Measurements from ENCODE around the gene ZKSCAN2. TPM values are rescaled to one million over a fixed set of nuclear protein-coding genes. Genes with fewer than 3 reads are reported as not detected.

Gene ZKSCAN2
- total and polyA plus RNA-seq, 4 donors = 0.47 to 3.4 (median 1.7) TPM

DNA sequence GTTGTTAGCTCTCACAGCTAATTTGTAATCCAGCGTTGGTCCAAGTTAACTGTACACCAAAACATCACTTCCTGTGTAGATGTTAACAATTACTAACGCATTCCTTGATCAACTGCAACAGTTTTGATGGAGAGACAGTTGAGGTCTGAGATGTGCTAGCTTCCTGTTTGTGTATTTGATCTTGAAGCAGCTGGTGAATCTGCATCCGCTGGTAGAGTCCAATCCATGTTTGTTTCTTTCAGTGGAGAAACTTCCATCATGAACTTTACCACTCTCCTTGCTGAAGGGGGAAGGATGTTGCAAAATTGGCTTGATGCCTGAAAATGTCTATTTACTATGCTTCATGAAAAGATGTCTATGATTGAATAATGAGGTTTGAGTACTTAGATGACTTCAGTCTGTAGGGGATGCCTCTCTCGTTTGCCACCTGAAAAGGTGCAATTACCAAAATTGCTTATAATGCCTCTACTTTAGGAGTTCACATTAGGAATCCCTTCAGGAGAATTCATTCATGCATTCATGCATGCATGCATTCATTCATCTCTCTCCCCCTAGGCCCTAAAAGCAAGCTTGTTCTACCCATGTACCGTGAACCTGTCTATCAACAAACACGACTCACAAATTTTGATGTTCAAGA is 39.6 kb upstream of the ZKSCAN2 start:
- Histone ChIP-seq H3K36me3 (ENCODE audit: control insufficient read depth in 4 of 4, insufficient read depth in 3 of 4, low read depth in 1 of 4, low read length in 3 of 4) (no peaks in the 10 kb centered on the region), H3K4me1 (ENCODE audit: control insufficient read depth in 4 of 4, insufficient read depth in 4 of 4, low read length in 3 of 4) (peaks cover 0 to 5% (median 4%) of the 10 kb centered on the region in 4 donors), H3K4me3 (ENCODE audit: low read depth in 1 of 3, low read length in 3 of 3) (no peak overlapping the region), H3K9ac (ENCODE audit: low read depth in 1 of 2, low read length in 2 of 2) (no peak overlapping the region), H3K9me3 (ENCODE audit: control insufficient read depth in 4 of 4, low read length in 3 of 4) (no peaks in the 10 kb centered on the region), H3K27me3 (ENCODE audit: control insufficient read depth in 4 of 4, insufficient read depth in 4 of 4, low read length in 3 of 4) (peaks cover 0 to 4% (median 0%) of the 10 kb centered on the region in 4 donors), H3K27ac (ENCODE audit: low read depth in 1 of 2, low read length in 2 of 2) (no peak overlapping the region)
- DNase-seq (ENCODE audit: low spot score) = no peak
- TF ChIP-seq, protein P1, sequence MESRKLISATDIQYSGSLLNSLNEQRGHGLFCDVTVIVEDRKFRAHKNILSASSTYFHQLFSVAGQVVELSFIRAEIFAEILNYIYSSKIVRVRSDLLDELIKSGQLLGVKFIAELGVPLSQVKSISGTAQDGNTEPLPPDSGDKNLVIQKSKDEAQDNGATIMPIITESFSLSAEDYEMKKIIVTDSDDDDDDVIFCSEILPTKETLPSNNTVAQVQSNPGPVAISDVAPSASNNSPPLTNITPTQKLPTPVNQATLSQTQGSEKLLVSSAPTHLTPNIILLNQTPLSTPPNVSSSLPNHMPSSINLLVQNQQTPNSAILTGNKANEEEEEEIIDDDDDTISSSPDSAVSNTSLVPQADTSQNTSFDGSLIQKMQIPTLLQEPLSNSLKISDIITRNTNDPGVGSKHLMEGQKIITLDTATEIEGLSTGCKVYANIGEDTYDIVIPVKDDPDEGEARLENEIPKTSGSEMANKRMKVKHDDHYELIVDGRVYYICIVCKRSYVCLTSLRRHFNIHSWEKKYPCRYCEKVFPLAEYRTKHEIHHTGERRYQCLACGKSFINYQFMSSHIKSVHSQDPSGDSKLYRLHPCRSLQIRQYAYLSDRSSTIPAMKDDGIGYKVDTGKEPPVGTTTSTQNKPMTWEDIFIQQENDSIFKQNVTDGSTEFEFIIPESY (IDR thresholded peaks at IDR 0.05) = no peak
- WGBS = 78% methylated on average over 6 of the region's 6 CpGs

DNA sequence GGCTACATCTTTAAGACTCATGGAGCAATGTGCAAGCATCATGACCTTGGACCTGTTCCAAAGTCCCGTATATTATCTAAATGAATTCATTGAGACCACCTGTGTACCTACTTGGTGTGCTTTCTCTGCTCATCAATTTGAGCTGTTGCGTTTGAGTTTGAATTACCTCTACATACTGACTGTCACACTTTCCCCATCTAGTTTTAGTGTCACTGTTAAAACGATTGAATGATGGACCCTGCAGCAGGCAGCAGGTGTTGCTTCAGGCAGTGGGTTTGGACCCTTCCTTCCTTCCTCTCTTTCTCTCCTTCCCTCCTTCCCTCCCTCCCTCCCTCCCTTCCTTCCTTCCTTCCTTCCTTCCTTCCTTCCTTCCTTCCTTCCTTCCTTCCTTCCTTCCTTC is 33.9 kb upstream of the ZKSCAN2 start:
- WGBS = 53% methylated on average over 3 of the region's 3 CpGs

More for the DNA sequence above, 33.9 kb upstream of the ZKSCAN2 start:
- Histone ChIP-seq H3K27ac (ENCODE audit: low read depth in 1 of 2, low read length in 2 of 2) (no peak overlapping the region), H3K9ac (ENCODE audit: low read depth in 1 of 2, low read length in 2 of 2) (no peak overlapping the region), H3K4me1 (ENCODE audit: control insufficient read depth in 4 of 4, insufficient read depth in 4 of 4, low read length in 3 of 4) (no peaks in the 10 kb centered on the region), H3K4me3 (ENCODE audit: low read depth in 1 of 3, low read length in 3 of 3) (no peak overlapping the region), H3K9me3 (ENCODE audit: control insufficient read depth in 4 of 4, low read length in 3 of 4) (no peaks in the 10 kb centered on the region), H3K36me3 (ENCODE audit: control insufficient read depth in 4 of 4, insufficient read depth in 3 of 4, low read depth in 1 of 4, low read length in 3 of 4) (no peaks in the 10 kb centered on the region), H3K27me3 (ENCODE audit: control insufficient read depth in 4 of 4, insufficient read depth in 4 of 4, low read length in 3 of 4) (no peaks in the 10 kb centered on the region)
- TF ChIP-seq NR2F2 (IDR thresholded peaks at IDR 0.05) (no peak), JUND (IDR thresholded peaks at IDR 0.05) (no peak), RAD21 (IDR thresholded peaks at IDR 0.05) (no peak), YY1 (IDR thresholded peaks at IDR 0.05) (no peak), TAF1 (conservative IDR thresholded peaks at IDR 0.05) (no peak), EGR1 (IDR thresholded peaks at IDR 0.05; ENCODE audit: low read depth in 2 of 2) (no peak), HNF4A (conservative IDR thresholded peaks at IDR 0.05) (no peak), FOXA2 (IDR thresholded peaks at IDR 0.05) (no peak), SP1 (IDR thresholded peaks at IDR 0.05) (no peak), GABPA (IDR thresholded peaks at IDR 0.05 in 1 of 2, conservative IDR thresholded peaks at IDR 0.05 in 1 of 2) (no peak), RXRA (IDR thresholded peaks at IDR 0.05) (no peak), FOXA1 (IDR thresholded peaks at IDR 0.05) (no peak), HNF4G (IDR thresholded peaks at IDR 0.05) (no peak)
- TF ChIP-seq, protein P2, sequence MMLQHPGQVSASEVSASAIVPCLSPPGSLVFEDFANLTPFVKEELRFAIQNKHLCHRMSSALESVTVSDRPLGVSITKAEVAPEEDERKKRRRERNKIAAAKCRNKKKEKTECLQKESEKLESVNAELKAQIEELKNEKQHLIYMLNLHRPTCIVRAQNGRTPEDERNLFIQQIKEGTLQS (IDR thresholded peaks at IDR 0.05) = no peak
- TF ChIP-seq, protein P3, sequence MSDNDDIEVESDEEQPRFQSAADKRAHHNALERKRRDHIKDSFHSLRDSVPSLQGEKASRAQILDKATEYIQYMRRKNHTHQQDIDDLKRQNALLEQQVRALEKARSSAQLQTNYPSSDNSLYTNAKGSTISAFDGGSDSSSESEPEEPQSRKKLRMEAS (IDR thresholded peaks at IDR 0.05) = no peak
- TF ChIP-seq, protein P4, sequence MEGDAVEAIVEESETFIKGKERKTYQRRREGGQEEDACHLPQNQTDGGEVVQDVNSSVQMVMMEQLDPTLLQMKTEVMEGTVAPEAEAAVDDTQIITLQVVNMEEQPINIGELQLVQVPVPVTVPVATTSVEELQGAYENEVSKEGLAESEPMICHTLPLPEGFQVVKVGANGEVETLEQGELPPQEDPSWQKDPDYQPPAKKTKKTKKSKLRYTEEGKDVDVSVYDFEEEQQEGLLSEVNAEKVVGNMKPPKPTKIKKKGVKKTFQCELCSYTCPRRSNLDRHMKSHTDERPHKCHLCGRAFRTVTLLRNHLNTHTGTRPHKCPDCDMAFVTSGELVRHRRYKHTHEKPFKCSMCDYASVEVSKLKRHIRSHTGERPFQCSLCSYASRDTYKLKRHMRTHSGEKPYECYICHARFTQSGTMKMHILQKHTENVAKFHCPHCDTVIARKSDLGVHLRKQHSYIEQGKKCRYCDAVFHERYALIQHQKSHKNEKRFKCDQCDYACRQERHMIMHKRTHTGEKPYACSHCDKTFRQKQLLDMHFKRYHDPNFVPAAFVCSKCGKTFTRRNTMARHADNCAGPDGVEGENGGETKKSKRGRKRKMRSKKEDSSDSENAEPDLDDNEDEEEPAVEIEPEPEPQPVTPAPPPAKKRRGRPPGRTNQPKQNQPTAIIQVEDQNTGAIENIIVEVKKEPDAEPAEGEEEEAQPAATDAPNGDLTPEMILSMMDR (IDR thresholded peaks at IDR 0.05; ENCODE audit: low read depth, low read length, missing input control) = no peak
- TF ChIP-seq, protein P1 (IDR thresholded peaks at IDR 0.05) = no peak
- TF ChIP-seq, protein P5, sequence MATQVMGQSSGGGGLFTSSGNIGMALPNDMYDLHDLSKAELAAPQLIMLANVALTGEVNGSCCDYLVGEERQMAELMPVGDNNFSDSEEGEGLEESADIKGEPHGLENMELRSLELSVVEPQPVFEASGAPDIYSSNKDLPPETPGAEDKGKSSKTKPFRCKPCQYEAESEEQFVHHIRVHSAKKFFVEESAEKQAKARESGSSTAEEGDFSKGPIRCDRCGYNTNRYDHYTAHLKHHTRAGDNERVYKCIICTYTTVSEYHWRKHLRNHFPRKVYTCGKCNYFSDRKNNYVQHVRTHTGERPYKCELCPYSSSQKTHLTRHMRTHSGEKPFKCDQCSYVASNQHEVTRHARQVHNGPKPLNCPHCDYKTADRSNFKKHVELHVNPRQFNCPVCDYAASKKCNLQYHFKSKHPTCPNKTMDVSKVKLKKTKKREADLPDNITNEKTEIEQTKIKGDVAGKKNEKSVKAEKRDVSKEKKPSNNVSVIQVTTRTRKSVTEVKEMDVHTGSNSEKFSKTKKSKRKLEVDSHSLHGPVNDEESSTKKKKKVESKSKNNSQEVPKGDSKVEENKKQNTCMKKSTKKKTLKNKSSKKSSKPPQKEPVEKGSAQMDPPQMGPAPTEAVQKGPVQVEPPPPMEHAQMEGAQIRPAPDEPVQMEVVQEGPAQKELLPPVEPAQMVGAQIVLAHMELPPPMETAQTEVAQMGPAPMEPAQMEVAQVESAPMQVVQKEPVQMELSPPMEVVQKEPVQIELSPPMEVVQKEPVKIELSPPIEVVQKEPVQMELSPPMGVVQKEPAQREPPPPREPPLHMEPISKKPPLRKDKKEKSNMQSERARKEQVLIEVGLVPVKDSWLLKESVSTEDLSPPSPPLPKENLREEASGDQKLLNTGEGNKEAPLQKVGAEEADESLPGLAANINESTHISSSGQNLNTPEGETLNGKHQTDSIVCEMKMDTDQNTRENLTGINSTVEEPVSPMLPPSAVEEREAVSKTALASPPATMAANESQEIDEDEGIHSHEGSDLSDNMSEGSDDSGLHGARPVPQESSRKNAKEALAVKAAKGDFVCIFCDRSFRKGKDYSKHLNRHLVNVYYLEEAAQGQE (IDR thresholded peaks at IDR 0.05) = no peak
- DNase-seq (ENCODE audit: low spot score) = no peak
